Measurements from ENCODE around the gene SKOR2.

SKOR2 gene

GRCh38 chr18:47286776-47287410, 35.4 kb upstream of the SKOR2 start:
- TF ChIP-seq, protein P1, sequence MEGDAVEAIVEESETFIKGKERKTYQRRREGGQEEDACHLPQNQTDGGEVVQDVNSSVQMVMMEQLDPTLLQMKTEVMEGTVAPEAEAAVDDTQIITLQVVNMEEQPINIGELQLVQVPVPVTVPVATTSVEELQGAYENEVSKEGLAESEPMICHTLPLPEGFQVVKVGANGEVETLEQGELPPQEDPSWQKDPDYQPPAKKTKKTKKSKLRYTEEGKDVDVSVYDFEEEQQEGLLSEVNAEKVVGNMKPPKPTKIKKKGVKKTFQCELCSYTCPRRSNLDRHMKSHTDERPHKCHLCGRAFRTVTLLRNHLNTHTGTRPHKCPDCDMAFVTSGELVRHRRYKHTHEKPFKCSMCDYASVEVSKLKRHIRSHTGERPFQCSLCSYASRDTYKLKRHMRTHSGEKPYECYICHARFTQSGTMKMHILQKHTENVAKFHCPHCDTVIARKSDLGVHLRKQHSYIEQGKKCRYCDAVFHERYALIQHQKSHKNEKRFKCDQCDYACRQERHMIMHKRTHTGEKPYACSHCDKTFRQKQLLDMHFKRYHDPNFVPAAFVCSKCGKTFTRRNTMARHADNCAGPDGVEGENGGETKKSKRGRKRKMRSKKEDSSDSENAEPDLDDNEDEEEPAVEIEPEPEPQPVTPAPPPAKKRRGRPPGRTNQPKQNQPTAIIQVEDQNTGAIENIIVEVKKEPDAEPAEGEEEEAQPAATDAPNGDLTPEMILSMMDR (IDR thresholded peaks at IDR 0.05; ENCODE audit: extremely low read depth, insufficient read depth, missing control alignments): no peak
- in situ Hi-C loops (cut with MboI; ENCODE audit: low pct_unique_long_range_greater_than_20kb, low sequenced_read_pairs, unreplicated experiment): no loop called here
- no peak for DNase-seq (ENCODE audit: low spot score)

- TF ChIP-seq, protein P1 (IDR thresholded peaks at IDR 0.05; ENCODE audit: extremely low read depth, insufficient read depth, missing control alignments): no peak
- DNase-seq (ENCODE audit: low spot score): no peak
- in situ Hi-C loops (cut with MboI; ENCODE audit: low pct_unique_long_range_greater_than_20kb, low sequenced_read_pairs, unreplicated experiment): no loop called here
Observed at GRCh38 chr18:47285456-47285855, 34.0 kb upstream of the SKOR2 start.

DNA sequence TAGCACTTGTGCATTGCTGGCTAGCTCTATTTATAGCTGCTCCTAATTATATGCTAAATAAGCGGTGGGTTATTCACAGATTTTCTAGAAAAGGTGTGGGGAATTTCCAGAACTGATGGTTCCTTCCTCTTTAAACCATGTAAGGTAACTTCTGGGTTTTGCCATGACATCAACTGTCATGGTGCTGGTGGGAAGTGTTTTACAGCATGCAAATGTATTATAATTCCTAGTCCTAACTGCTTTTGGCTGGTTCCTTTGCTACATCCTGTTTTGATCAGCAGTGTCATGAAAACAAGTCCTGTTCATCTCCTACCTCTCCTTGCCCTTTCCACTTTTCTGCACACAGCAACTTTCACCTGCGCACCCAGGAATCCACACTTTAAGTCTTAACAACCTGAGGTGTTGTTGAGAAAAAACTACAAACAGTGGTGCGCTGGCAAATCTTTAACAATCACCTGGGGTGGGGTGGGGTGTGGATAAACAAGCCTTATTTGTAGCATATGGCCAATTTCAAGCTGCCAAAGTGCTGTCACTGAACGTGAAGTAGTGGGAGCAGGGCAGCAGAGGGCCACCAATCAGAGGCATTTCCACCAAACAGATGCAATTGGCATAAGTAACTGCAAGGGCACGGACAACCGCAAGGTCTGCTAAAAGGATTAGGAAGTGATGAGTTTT, 33.4 kb upstream of the SKOR2 start:
- in situ Hi-C loops (cut with MboI; ENCODE audit: low pct_unique_long_range_greater_than_20kb, low sequenced_read_pairs, unreplicated experiment): no loop called here
- TF ChIP-seq, protein P1 (IDR thresholded peaks at IDR 0.05; ENCODE audit: extremely low read depth, insufficient read depth, missing control alignments): no peak
- DNase-seq (ENCODE audit: low spot score): no peak

GRCh38 chr18:47283476-47283875, 32.0 kb upstream of the SKOR2 start:
- in situ Hi-C loops (cut with MboI; ENCODE audit: low pct_unique_long_range_greater_than_20kb, low sequenced_read_pairs, unreplicated experiment): no loop called here
- no peak for DNase-seq (ENCODE audit: low spot score)
- TF ChIP-seq, protein P1 (IDR thresholded peaks at IDR 0.05; ENCODE audit: extremely low read depth, insufficient read depth, missing control alignments): peak; percentile 32

DNA sequence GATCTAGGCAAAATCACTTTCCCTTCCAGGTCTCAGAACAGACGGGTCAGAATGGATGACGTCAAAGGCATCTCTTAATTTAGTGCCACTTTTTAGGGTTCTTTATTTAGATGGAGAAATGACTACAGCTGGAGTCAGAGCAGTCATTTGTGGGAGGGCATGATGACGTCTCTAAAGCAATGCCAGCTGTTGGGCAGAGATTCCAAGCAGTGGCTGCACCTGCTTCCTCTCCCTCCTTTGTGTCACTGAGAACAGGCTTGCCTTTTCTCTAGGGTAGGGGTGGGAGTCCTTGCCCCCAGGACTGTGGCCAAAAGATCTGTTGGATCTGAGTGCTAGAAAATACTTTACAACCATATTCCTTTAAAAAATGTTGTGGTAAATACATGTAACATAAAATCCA, 28.7 kb upstream of the SKOR2 start:
- TF ChIP-seq, protein P1 (IDR thresholded peaks at IDR 0.05; ENCODE audit: extremely low read depth, insufficient read depth, missing control alignments): no peak
- in situ Hi-C loops (cut with MboI; ENCODE audit: low pct_unique_long_range_greater_than_20kb, low sequenced_read_pairs, unreplicated experiment): no loop called here
- no peak for DNase-seq (ENCODE audit: low spot score)

DNA sequence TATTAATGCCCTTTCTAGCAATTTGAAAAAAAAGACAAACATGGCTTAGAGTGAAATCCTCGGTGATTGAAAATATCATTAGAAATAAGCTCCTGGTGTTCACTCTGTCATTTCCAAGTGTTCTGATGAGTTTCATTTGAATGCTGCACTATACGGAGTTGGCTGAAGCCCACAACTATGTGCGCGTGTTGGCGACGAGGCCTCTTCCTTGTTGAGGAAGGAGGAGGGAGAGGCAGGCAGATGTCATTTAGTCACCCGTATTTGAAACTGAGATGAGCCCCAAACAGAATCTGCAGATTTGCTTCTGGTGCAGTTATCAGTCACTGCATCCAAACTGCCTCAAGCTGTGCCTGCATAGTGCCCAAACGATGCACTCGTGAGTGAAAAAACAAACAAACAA, 23.5 kb upstream of the SKOR2 start:
- DNase-seq (ENCODE audit: low spot score): no peak
- in situ Hi-C loops (cut with MboI; ENCODE audit: low pct_unique_long_range_greater_than_20kb, low sequenced_read_pairs, unreplicated experiment): no loop called here
- TF ChIP-seq, protein P1 (IDR thresholded peaks at IDR 0.05; ENCODE audit: extremely low read depth, insufficient read depth, missing control alignments): no peak
